ENCODE measurements around the gene ADAMTSL1.

ADAMTSL1 gene

DNA sequence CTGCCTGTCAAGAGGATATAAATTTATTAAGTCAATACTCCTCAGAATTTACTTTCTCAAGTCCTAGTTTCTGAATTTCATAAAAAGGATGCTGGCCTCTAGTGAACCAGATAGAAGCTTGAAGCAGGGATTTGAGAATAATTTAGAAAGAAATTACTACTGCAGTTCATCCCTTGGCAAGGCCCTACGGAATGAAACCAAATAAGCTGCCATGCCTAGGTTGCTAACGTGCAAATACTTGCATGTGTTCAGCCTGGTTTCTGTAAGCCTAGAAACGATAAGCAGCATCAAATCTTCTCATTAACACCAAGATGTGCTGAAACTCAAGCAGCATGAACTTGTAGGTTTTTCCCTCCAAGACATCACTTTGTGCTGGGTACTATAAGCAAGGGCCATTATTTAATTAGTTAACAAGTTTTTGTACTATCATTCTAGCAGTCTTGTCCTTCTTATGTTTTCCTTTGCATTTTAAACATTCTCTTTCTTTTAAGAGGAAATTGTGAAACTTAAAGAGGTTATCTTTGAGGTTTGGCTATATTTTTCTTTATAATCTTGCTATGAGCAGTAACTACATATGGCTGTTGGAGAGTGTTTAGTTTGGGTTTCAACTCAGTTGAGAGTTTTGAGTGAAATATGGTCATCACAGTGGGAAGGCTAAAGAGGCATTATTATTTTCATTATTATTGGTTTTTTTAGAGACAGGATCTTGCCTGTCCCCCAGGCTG is 71.8 kb downstream of the ADAMTSL1 start:
- Histone ChIP-seq H3K9me3 (ENCODE audit: control insufficient read depth, low read length) (no peaks in the 10 kb centered on the region), H3K4me3 (ENCODE audit: low read length) (no peak overlapping the region), H3K4me1 (ENCODE audit: control insufficient read depth, insufficient read depth, low read length) (no peaks in the 10 kb centered on the region), H3K9ac (ENCODE audit: low read length) (no peak overlapping the region), H3K36me3 (ENCODE audit: control insufficient read depth, insufficient read depth, low read length) (no peaks in the 10 kb centered on the region), H3K27me3 (ENCODE audit: control insufficient read depth, insufficient read depth, low read length) (no peaks in the 10 kb centered on the region)

- H3K9ac ChIP-seq (ENCODE audit: low read length): no peak overlapping the region
- no peaks in the 10 kb centered on the region for H3K27me3 ChIP-seq (ENCODE audit: control insufficient read depth, insufficient read depth, low read length)
- H3K4me1 ChIP-seq (ENCODE audit: control insufficient read depth, insufficient read depth, low read length): no peaks in the 10 kb centered on the region
- H3K36me3 ChIP-seq (ENCODE audit: control insufficient read depth, insufficient read depth, low read length): no peaks in the 10 kb centered on the region
- H3K9me3 ChIP-seq (ENCODE audit: control insufficient read depth, low read length): no peaks in the 10 kb centered on the region
- H3K4me3 ChIP-seq (ENCODE audit: low read length): no peak overlapping the region
Measured at GRCh38 chr9:18548456-18548855, 74.5 kb downstream of the ADAMTSL1 start.

DNA sequence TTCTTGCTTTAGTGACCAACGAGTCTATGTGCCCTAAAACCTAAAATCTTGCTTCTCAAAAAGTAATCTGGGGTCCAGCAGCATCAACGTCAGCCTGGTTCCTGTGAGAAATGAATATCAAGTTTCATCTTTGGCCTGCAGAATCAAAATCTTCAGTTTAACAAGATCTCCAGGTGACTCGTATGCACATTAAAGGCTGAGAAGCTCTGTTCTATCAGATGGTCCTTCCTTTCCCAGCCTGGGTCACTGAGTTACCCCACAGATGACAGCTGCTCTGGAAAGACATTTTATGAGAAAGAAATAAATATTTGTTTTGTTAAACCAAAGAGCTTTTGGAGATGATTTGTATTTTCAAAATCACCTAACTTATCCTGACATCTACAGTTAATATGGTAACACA is 75.8 kb downstream of the ADAMTSL1 start:
- Histone ChIP-seq H3K27me3 (ENCODE audit: control insufficient read depth, insufficient read depth, low read length) (no peaks in the 10 kb centered on the region), H3K9me3 (ENCODE audit: control insufficient read depth, low read length) (no peaks in the 10 kb centered on the region), H3K4me1 (ENCODE audit: control insufficient read depth, insufficient read depth, low read length) (no peaks in the 10 kb centered on the region), H3K36me3 (ENCODE audit: control insufficient read depth, insufficient read depth, low read length) (no peaks in the 10 kb centered on the region), H3K4me3 (ENCODE audit: low read length) (no peak overlapping the region), H3K9ac (ENCODE audit: low read length) (no peak overlapping the region)

DNA sequence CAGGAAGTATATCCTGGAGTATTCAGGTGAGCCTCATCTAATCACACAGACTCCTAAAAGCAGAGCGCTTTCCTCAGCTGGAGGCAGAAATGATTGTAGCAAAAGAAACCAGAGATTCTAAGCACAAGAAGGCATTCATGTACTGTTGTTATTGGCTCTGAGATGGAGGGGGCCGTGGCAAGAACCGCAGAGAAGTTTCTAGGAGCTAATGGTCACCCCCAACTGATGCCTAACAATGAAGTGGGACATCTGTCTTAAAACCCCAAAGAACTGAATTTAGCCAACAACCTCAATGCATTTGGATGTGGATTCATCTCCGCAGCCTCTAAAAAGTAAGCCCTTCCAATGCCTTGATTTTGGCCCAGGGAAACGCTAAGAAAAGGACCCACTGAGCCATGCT is 76.3 kb downstream of the ADAMTSL1 start:
- Histone ChIP-seq H3K9ac (ENCODE audit: low read length) (no peak overlapping the region), H3K27me3 (ENCODE audit: control insufficient read depth, insufficient read depth, low read length) (no peaks in the 10 kb centered on the region), H3K36me3 (ENCODE audit: control insufficient read depth, insufficient read depth, low read length) (no peaks in the 10 kb centered on the region), H3K9me3 (ENCODE audit: control insufficient read depth, low read length) (no peaks in the 10 kb centered on the region), H3K4me3 (ENCODE audit: low read length) (no peak overlapping the region), H3K4me1 (ENCODE audit: control insufficient read depth, insufficient read depth, low read length) (no peaks in the 10 kb centered on the region)

DNA sequence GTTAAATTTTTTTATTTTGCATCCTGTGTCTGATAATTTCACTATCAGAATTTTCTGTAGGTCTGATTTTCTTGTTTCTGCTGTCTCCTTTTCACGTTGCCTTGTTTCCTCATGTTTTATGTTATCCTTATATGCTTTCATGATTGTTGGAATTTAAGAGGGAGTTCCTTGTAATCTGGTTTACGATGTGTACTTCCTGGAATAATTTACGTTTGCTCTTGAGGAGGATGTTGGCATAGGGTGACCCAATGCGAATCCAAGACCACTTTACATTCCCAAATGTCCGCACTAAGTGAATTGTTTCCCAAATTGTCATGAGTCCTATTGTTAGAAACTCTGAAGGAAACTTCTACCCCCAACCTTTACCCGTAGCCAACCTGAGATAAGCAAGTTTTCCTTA is 80.3 kb downstream of the ADAMTSL1 start:
- Histone ChIP-seq H3K9me3 (ENCODE audit: control insufficient read depth, low read length) (no peaks in the 10 kb centered on the region), H3K9ac (ENCODE audit: low read length) (no peak overlapping the region), H3K4me3 (ENCODE audit: low read length) (no peak overlapping the region), H3K36me3 (ENCODE audit: control insufficient read depth, insufficient read depth, low read length) (no peaks in the 10 kb centered on the region), H3K4me1 (ENCODE audit: control insufficient read depth, insufficient read depth, low read length) (no peaks in the 10 kb centered on the region), H3K27me3 (ENCODE audit: control insufficient read depth, insufficient read depth, low read length) (no peaks in the 10 kb centered on the region)

GRCh38 chr9:18555105-18555883 is 81.3 kb downstream of the ADAMTSL1 start:
- no peaks in the 10 kb centered on the region for H3K27me3 ChIP-seq (ENCODE audit: control insufficient read depth, insufficient read depth, low read length)
- H3K36me3 ChIP-seq (ENCODE audit: control insufficient read depth, insufficient read depth, low read length): no peaks in the 10 kb centered on the region
- H3K9me3 ChIP-seq (ENCODE audit: control insufficient read depth, low read length): no peaks in the 10 kb centered on the region
- H3K4me3 ChIP-seq (ENCODE audit: low read length): no peak overlapping the region
- no peaks in the 10 kb centered on the region for H3K4me1 ChIP-seq (ENCODE audit: control insufficient read depth, insufficient read depth, low read length)
- H3K9ac ChIP-seq (ENCODE audit: low read length): no peak overlapping the region

- no peaks in the 10 kb centered on the region for H3K36me3 ChIP-seq (ENCODE audit: control insufficient read depth, insufficient read depth, low read length)
- H3K9ac ChIP-seq (ENCODE audit: low read length): no peak overlapping the region
- H3K9me3 ChIP-seq (ENCODE audit: control insufficient read depth, low read length): no peaks in the 10 kb centered on the region
- H3K4me3 ChIP-seq (ENCODE audit: low read length): no peak overlapping the region
- no peaks in the 10 kb centered on the region for H3K27me3 ChIP-seq (ENCODE audit: control insufficient read depth, insufficient read depth, low read length)
- H3K4me1 ChIP-seq (ENCODE audit: control insufficient read depth, insufficient read depth, low read length): no peaks in the 10 kb centered on the region
Measured at GRCh38 chr9:18564018-18564880, 90.3 kb downstream of the ADAMTSL1 start.

- Histone ChIP-seq H3K27me3 (ENCODE audit: control insufficient read depth, insufficient read depth, low read length) (no peaks in the 10 kb centered on the region), H3K9me3 (ENCODE audit: control insufficient read depth, low read length) (no peaks in the 10 kb centered on the region), H3K36me3 (ENCODE audit: control insufficient read depth, insufficient read depth, low read length) (no peaks in the 10 kb centered on the region), H3K4me1 (ENCODE audit: control insufficient read depth, insufficient read depth, low read length) (no peaks in the 10 kb centered on the region), H3K4me3 (ENCODE audit: low read length) (no peak overlapping the region), H3K9ac (ENCODE audit: low read length) (no peak overlapping the region)
Measured at GRCh38 chr9:18566121-18566520, 92.2 kb downstream of the ADAMTSL1 start.

DNA sequence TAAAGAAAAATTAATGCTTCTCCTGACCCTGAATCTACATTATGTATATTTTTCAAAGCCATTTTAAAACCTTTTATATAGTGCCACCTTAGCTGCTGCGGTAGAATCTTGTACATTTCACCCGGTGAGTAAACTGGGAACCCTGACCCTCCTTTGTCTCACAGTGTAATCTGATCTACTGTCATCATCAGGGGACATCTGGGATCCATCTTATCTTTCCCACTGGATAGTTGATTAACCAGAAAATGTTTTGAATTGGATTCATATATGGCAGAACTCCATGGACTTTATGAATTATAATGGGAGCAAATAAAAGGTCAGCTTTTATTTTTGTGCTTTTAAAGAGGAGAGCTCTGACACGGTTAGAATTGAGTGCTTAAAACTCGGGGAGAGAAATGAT is 95.0 kb downstream of the ADAMTSL1 start:
- no peak overlapping the region for H3K9ac ChIP-seq (ENCODE audit: low read length)
- no peak overlapping the region for H3K4me3 ChIP-seq (ENCODE audit: low read length)

DNA sequence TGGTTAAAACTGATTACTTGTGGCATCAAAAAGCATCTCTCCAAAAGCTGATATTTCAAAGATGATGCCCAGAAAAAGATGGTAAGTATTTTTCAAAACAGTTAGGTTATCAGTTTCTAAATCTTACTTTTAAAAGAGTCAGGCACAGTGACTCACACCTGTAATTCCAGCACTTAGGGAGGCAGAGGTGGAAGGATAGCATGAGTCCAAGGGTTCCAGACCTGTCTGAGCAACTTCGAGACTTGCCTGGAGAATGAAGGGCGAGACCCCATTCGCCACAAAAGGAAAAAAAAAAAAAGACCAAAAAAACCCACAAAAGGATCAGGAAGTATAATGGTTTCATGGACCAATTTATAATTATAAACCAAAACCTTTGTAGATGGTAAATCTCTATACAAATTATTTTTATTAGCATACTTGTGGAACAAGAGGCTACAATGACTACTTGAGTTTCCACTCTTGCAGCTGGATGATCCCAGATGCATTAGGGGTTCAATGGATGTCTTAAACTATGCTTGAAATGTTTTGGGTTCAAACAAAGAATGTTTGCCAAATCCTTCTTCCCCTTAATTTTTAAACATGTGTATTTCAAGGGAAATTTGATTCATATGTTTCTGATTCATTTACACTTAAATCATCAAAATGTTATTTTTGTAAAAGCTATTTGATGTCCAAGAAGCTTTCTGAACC is 96.1 kb downstream of the ADAMTSL1 start:
- no peaks in the 10 kb centered on the region for H3K4me1 ChIP-seq (ENCODE audit: control insufficient read depth, insufficient read depth, low read length)
- H3K4me3 ChIP-seq (ENCODE audit: low read length): no peak overlapping the region
- no peaks in the 10 kb centered on the region for H3K9me3 ChIP-seq (ENCODE audit: control insufficient read depth, low read length)
- H3K36me3 ChIP-seq (ENCODE audit: control insufficient read depth, insufficient read depth, low read length): no peaks in the 10 kb centered on the region
- no peak overlapping the region for H3K9ac ChIP-seq (ENCODE audit: low read length)
- no peaks in the 10 kb centered on the region for H3K27me3 ChIP-seq (ENCODE audit: control insufficient read depth, insufficient read depth, low read length)

More for the DNA sequence above, 95.0 kb downstream of the ADAMTSL1 start:
- no peaks in the 10 kb centered on the region for H3K27me3 ChIP-seq (ENCODE audit: control insufficient read depth, insufficient read depth, low read length)
- H3K9me3 ChIP-seq (ENCODE audit: control insufficient read depth, low read length): no peaks in the 10 kb centered on the region
- no peaks in the 10 kb centered on the region for H3K4me1 ChIP-seq (ENCODE audit: control insufficient read depth, insufficient read depth, low read length)
- H3K36me3 ChIP-seq (ENCODE audit: control insufficient read depth, insufficient read depth, low read length): no peaks in the 10 kb centered on the region

GRCh38 chr9:18573021-18573556 is 99.1 kb downstream of the ADAMTSL1 start:
- Histone ChIP-seq H3K27me3 (ENCODE audit: control insufficient read depth, insufficient read depth, low read length) (no peaks in the 10 kb centered on the region), H3K9ac (ENCODE audit: low read length) (no peak overlapping the region), H3K4me1 (ENCODE audit: control insufficient read depth, insufficient read depth, low read length) (no peaks in the 10 kb centered on the region), H3K4me3 (ENCODE audit: low read length) (no peak overlapping the region), H3K9me3 (ENCODE audit: control insufficient read depth, low read length) (no peaks in the 10 kb centered on the region), H3K36me3 (ENCODE audit: control insufficient read depth, insufficient read depth, low read length) (no peaks in the 10 kb centered on the region)

Data from mucosa of stomach (tissue), 1 donor.